CD14-positive monocyte (primary cell): ENCODE measurements around the gene ZMYND19. TPM values are rescaled to one million over a fixed set of nuclear protein-coding genes. Genes with fewer than 3 reads are reported as not detected.

Source experiments
- DNase-seq, 3 donors: peaks; one replicate each; pipeline ENCODE4 v3.0.0-alpha.2; 2011 to 2022
- H2AFZ ChIP-seq: 2 replicates; pipeline ENCODE4 v1.6.0; 2012; ENCODE audit warnings: mild to moderate bottlenecking, low read depth, low read length, inconsistent platforms; ENCODE audit not compliant: insufficient read depth, poor library complexity, severe bottlenecking
- H3K27ac ChIP-seq, 2 donors: 1 replicate in 1 of 2; 2 replicates in 1 of 2; pipeline ENCODE4 v1.5.1; 2012 to 2013; ENCODE audit warnings: low read length in 2 of 2, control low read depth in 1 of 2, inconsistent platforms in 1 of 2, low read depth in 1 of 2, mild to moderate bottlenecking in 1 of 2
- H3K27me3 ChIP-seq, 2 donors: one replicate each; pipeline versions ENCODE4 v1.6.0 to v1.6.1; 2011 to 2013; ENCODE audit warnings: low read length in 2 of 2; ENCODE audit not compliant: control insufficient read depth in 2 of 2, insufficient read depth in 2 of 2
- H3K36me3 ChIP-seq, 2 donors: replicated peaks in 1 of 2; 1 replicate in 1 of 2; 2 replicates in 1 of 2; pipeline versions ENCODE4 v1.5.1 to v1.6.1; 2012 to 2013; ENCODE audit warnings: low read length in 2 of 2, control low read depth in 1 of 2, inconsistent platforms in 1 of 2, mild to moderate bottlenecking in 1 of 2; ENCODE audit not compliant: insufficient read depth in 2 of 2, control insufficient read depth in 1 of 2
- H3K4me1 ChIP-seq, 2 donors: 1 replicate in 1 of 2; 2 replicates in 1 of 2; pipeline versions ENCODE4 v1.5.1 to v1.6.1; 2012 to 2013; ENCODE audit warnings: low read length in 2 of 2, control low read depth in 1 of 2, inconsistent platforms in 1 of 2, mild to moderate bottlenecking in 1 of 2, moderate library complexity in 1 of 2; ENCODE audit not compliant: insufficient read depth in 2 of 2, control insufficient read depth in 1 of 2
- H3K4me2 ChIP-seq: replicated peaks from 2 replicates; pipeline ENCODE3; 2012; ENCODE audit warnings: low read length, moderate library complexity, mild to moderate bottlenecking; ENCODE audit not compliant: poor library complexity, severe bottlenecking; ENCODE audit errors: extremely low read depth
- H3K4me3 ChIP-seq, 3 experiments: fragments of 200-600 bp in 1 of 3; sonication (generic) in 1 of 3; replicated peaks in 1 of 3; 1 replicate in 2 of 3; 2 replicates in 1 of 3; pipeline ENCODE4 v1.5.1; 2011 to 2013; ENCODE audit warnings: low read length in 3 of 3, mild to moderate bottlenecking in 3 of 3, control low read depth in 2 of 3, low read depth in 2 of 3, inconsistent platforms in 1 of 3, moderate library complexity in 1 of 3
- H3K79me2 ChIP-seq: 2 replicates; pipeline ENCODE4 v1.6.0; 2012; ENCODE audit warnings: mild to moderate bottlenecking, control low read depth, inconsistent platforms, low read length, moderate library complexity; ENCODE audit not compliant: insufficient read depth
- H3K9ac ChIP-seq: 2 replicates; pipeline ENCODE4 v1.6.0; 2017; ENCODE audit warnings: low read length, mild to moderate bottlenecking; ENCODE audit not compliant: insufficient read depth, poor library complexity, severe bottlenecking
- H3K9me3 ChIP-seq, 2 donors: replicated peaks in 1 of 2; 1 replicate in 1 of 2; 2 replicates in 1 of 2; pipeline versions ENCODE4 v1.5.1 to v1.6.1; 2012 to 2013; ENCODE audit warnings: low read length in 2 of 2, control low read depth in 1 of 2; ENCODE audit not compliant: control insufficient read depth in 1 of 2, insufficient read depth in 1 of 2
- H4K20me1 ChIP-seq: 2 replicates; pipeline ENCODE4 v1.6.0; 2012; ENCODE audit warnings: mild to moderate bottlenecking, low read length, control low read depth, moderate library complexity; ENCODE audit not compliant: insufficient read depth
- H3K27ac Mint-ChIP-seq, 7 donors: one replicate each; pipeline ENCODE4 v1.8.0; 2020; ENCODE audit warnings: mild to moderate bottlenecking in 7 of 7, mixed read lengths in 7 of 7, moderate library complexity in 6 of 7, inconsistent platforms in 2 of 7
- H3K27me3 Mint-ChIP-seq, 3 donors: one replicate each; pipeline ENCODE4 v1.8.0; 2021 to 2022; ENCODE audit warnings: low read depth in 3 of 3, mild to moderate bottlenecking in 3 of 3, mixed read lengths in 3 of 3, moderate library complexity in 3 of 3, inconsistent platforms in 1 of 3
- H3K36me3 Mint-ChIP-seq, 2 donors: one replicate each; pipeline ENCODE4 v1.8.0; 2020; ENCODE audit warnings: mixed read lengths in 2 of 2, inconsistent platforms in 1 of 2, mild to moderate bottlenecking in 1 of 2
- H3K4me1 Mint-ChIP-seq: one replicate; pipeline ENCODE4 v1.8.0; 2020; ENCODE audit warnings: mild to moderate bottlenecking, mixed read lengths
- H3K4me3 Mint-ChIP-seq, 2 donors: one replicate each; pipeline ENCODE4 v1.8.0; 2020; ENCODE audit warnings: mild to moderate bottlenecking in 2 of 2, mixed read lengths in 2 of 2, moderate library complexity in 1 of 2
- H3K9me3 Mint-ChIP-seq, 7 donors: one replicate each; pipeline ENCODE4 v1.8.0; 2020 to 2022; ENCODE audit warnings: mixed read lengths in 7 of 7, mild to moderate bottlenecking in 6 of 7, moderate library complexity in 6 of 7, inconsistent platforms in 2 of 7
- CTCF ChIP-seq: fragments of 200-600 bp; IDR thresholded peaks from one replicate; pipeline ENCODE4 v1.8.0; 2022; ENCODE audit warnings: antibody characterized with exemption, mild to moderate bottlenecking
- WGBS: methylation state at CpG from one replicate; pipeline ENCODE4 v1.1.5; 2013; ENCODE audit warnings: missing lambda C conversion rate; ENCODE audit not compliant: insufficient coverage; 5-methylcytosine and 5-hydroxymethylcytosine counted together
- intact Hi-C, 2 donors: fragments of 100-400 bp; cut with micrococcal nuclease; formaldehyde crosslinking; loops; one replicate each; pipeline versions ENCODE4 v1.15.0 to v1.15.1; 2023
- polyA plus RNA-seq, 3 donors: library from polyadenylated mRNA; depleted of rRNA in 1 of 3; unstranded in 2 of 3; stranded (reverse) in 1 of 3; fragments of 300-500 nt in 2 of 3; fragments of >200 nt in 1 of 3; fragmentation: Illumina TruSeq in 2 of 3; gene quantifications; 1 replicate in 2 of 3; 2 replicates in 1 of 3; pipeline ENCODE4 v1.2.3, GENCODE V29; 2012 to 2021

The ZMYND19 gene
- polyA plus RNA-seq, 3 donors, result 1.9 to 12.4 (median 4.5) TPM

- H3K9me3 Mint-ChIP-seq, result peaks cover 0 to 6% (median 0%) of the 10 kb centered on the region in 7 donors
- H3K9ac ChIP-seq, result no peak overlapping the region
- H3K27me3 Mint-ChIP-seq, result peaks cover 0 to 3% (median 2%) of the 10 kb centered on the region in 3 donors
- H4K20me1 ChIP-seq, result no peaks in the 10 kb centered on the region
- no peak overlapping the region for H3K4me3 ChIP-seq
- H3K4me2 ChIP-seq, result no peak overlapping the region
- intact Hi-C loops, result no loop called here
- no peaks in the 10 kb centered on the region for H3K9me3 ChIP-seq
- H3K4me1 ChIP-seq, result peaks cover 6 to 7% of the 10 kb centered on the region in 2 donors
- no peak for TF ChIP-seq CTCF
- no peak overlapping the region for H3K27ac Mint-ChIP-seq
- H2AFZ ChIP-seq, result no peak overlapping the region
- no peaks in the 10 kb centered on the region for H3K36me3 ChIP-seq
- no peaks in the 10 kb centered on the region for H3K27me3 ChIP-seq
- no peaks in the 10 kb centered on the region for H3K36me3 Mint-ChIP-seq
- WGBS, result over 99% methylated on average over 8 of the region's 10 CpGs
- H3K4me3 Mint-ChIP-seq, result no peak overlapping the region
- no peak overlapping the region for H3K27ac ChIP-seq
- peaks cover 5% of the 10 kb centered on the region for H3K4me1 Mint-ChIP-seq
- DNase-seq, result no peak
- no peaks in the 10 kb centered on the region for H3K79me2 ChIP-seq
Measured at GRCh38 chr9:137545123-137545522, 45.2 kb downstream of the ZMYND19 start.

- no peak overlapping the region for H2AFZ ChIP-seq
- Mint-ChIP-seq H3K4me1 (no peaks in the 10 kb centered on the region), H3K36me3 (no peaks in the 10 kb centered on the region), H3K4me3 (no peak overlapping the region), H3K27ac (no peak overlapping the region), H3K9me3 (peaks cover 0 to 6% (median 0%) of the 10 kb centered on the region in 7 donors), H3K27me3 (peaks cover 0 to 3% (median 2%) of the 10 kb centered on the region in 3 donors)
- H4K20me1 ChIP-seq, result no peaks in the 10 kb centered on the region
- H3K9ac ChIP-seq, result no peak overlapping the region
- WGBS, result 91% methylated on average over 10 of the region's 12 CpGs
- H3K79me2 ChIP-seq, result no peaks in the 10 kb centered on the region
- H3K4me3 ChIP-seq, result no peak overlapping the region
- intact Hi-C loops, result no loop called here
- no peaks in the 10 kb centered on the region for H3K9me3 ChIP-seq
- no peaks in the 10 kb centered on the region for H3K36me3 ChIP-seq
- no peak overlapping the region for H3K4me2 ChIP-seq
- TF ChIP-seq CTCF, result no peak
- H3K27ac ChIP-seq, result no peak overlapping the region
- DNase-seq, result no peak
- H3K27me3 ChIP-seq, result no peaks in the 10 kb centered on the region
- H3K4me1 ChIP-seq, result no peaks in the 10 kb centered on the region
Measured at GRCh38 chr9:137544176-137544760, 46.0 kb downstream of the ZMYND19 start.
